Fibroblast of the aortic adventitia (primary cell): Measurements from ENCODE around the gene KIF2C. TPM values are rescaled to one million over a fixed set of nuclear protein-coding genes. Genes with fewer than 3 reads are reported as not detected.
A peak's percentile ranks its signal among the peaks of the same experiment; 100 is the strongest.

Experiments used
- DNase-seq: peaks from one replicate; pipeline ENCODE4 v3.0.0-alpha.2; 2010; ENCODE audit warnings: low read depth
- H3K4me3 ChIP-seq: 2 replicates; pipeline ENCODE4 v1.5.1; 2011; ENCODE audit warnings: low read depth, mild to moderate bottlenecking, control low read depth, low read length, moderate library complexity
- CTCF ChIP-seq: IDR thresholded peaks from 2 replicates; pipeline ENCODE4 v1.5.1; 2011; ENCODE audit warnings: mild to moderate bottlenecking, low read length, control low read depth, inconsistent platforms; ENCODE audit not compliant: insufficient read depth
- total RNA-seq: library from RNA; depleted of rRNA; stranded (reverse); fragments of >200 nt; gene quantifications from 2 replicates; pipeline ENCODE4 v1.2.3, GENCODE V29; 2012; ENCODE audit warnings: low replicate concordance

KIF2C gene
- total RNA-seq, 1 donor = 23.0 TPM

GRCh38 chr1:44803062-44803311, 63.4 kb downstream of the KIF2C start:
- DNase-seq = no peak
- H3K4me3 ChIP-seq = peak overlapping the region; percentile 93
- TF ChIP-seq CTCF = no peak

DNA sequence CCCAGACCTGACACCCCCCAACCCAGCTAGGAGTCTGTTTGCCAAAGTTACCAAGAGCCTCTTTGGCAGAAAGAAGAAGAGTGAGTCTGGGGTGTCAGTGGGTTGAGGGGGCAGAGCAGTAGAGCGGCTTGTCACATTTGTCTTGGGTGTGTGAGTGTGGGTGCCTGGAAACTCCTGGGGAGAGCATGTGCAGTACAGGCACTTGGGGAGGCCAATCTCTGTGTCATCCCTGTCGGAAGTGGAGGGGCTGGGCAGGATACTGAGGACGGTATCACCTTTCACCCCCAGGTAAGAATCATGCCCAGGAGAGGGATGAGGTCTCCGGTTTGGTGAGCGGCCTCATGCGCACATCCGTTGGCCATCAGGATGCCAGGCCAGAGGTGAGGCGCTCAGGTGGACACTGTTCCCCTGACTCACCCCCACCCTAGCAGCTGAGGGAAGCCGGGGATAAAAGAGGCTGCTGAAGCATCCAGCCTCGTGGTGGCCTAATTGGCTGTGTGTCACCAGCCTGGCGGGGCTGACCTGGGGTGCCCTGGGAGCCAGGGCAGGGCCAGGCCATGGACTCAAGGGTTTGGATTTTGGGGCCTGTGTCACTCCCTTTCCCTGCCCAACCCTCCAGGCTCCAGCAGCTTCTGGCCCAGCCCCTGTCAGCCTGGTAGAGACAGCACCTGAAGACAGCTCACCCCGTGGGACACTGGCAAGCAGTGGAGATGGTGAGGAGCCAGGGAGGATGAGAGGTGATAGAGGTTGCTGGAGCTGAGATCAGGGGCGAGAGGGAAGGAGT, 63.9 kb downstream of the KIF2C start:
- TF ChIP-seq CTCF = no peak
- peak overlapping the region; percentile 93 for H3K4me3 ChIP-seq
- DNase-seq = no peak

- H3K4me3 ChIP-seq = no peak overlapping the region
- DNase-seq = no peak
- TF ChIP-seq CTCF = peak; percentile 18
Measured at GRCh38 chr1:44805311-44806024, 65.8 kb downstream of the KIF2C start.

GRCh38 chr1:44806025-44806703, 66.5 kb downstream of the KIF2C start:
- no peak for DNase-seq
- no peak for TF ChIP-seq CTCF
- peak overlapping the region; percentile 35 for H3K4me3 ChIP-seq

- no peak for TF ChIP-seq CTCF
Measured at GRCh38 chr1:44806704-44807363, 67.2 kb downstream of the KIF2C start, which contains the start of gene DYNLT4. TSS of gene DYNLT4 (minus strand) at chr1:44807351. CDS start at chr1:44806668, 683 bp downstream.

GRCh38 chr1:44807364-44808062, 67.9 kb downstream of the KIF2C start:
- H3K4me3 ChIP-seq = peak overlapping the region; percentile 56
- no peak for TF ChIP-seq CTCF

More at GRCh38 chr1:44806704-44807363, 67.2 kb downstream of the KIF2C start, which contains the start of gene DYNLT4:
- no peak for DNase-seq
- peak within 1 kb of the TSS; percentile 56 for H3K4me3 ChIP-seq

More at GRCh38 chr1:44807364-44808062, 67.9 kb downstream of the KIF2C start:
- DNase-seq = peak; percentile 100
